GM18511 (cell line): ENCODE data around the gene HLF.

ENCODE experiments used
- ATAC-seq: cut with Tn5 transposase; IDR thresholded peaks from one replicate; pipeline ENCODE4 v1.9.1; 2021; ENCODE audit warnings: mild to moderate bottlenecking, moderate library complexity; ENCODE audit not compliant: unreplicated experiment

The HLF gene

DNA sequence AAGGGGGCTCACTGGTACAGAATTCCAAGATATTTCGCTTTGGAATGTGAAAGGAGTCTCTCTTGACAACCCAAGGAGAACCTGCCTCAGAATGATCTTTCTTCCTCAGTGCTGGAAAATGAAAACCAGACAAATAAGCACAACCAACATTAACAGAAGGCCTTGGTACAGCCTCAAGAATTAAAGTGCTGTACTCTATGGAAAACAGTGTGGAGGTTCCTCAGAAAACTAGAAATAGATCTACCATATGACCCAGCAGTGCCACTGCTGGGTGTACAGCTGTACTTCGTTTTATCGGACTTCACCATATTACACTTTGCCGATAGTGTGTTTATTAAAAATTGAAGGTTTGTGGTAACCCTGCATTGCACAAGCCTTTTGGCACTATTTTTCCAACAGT lies 25.2 kb downstream of the HLF start:
- ATAC-seq = no peak

DNA sequence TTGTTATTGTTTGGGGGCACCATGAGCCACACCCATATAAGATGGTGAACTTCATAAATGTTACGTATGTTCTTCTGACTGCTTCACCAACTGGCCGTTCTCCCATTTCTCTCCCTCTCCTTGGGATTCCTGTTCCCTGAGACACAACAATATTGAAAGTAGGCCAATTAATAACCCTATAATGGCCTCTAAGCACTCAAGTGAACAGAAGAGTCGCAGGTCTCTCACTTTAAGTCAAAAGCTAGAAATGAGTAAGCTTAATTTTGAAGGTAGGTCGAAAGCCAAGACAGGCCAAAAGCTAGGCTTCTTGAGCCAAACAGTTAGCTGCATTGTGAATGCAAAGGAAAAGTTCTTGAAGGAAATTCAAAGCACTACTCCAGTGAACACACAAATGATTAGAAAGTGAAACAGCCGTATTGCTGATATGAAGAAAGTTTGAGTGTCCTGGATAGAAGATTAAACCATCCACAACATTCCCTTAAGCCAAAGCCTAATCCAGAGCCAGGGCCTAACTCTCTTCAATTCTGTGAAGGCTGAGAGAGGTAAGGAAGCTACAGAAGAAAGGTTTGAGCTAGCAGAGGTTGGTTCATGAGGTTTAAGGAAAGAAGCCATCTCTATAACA lies 25.8 kb downstream of the HLF start:
- ATAC-seq = no peak

DNA sequence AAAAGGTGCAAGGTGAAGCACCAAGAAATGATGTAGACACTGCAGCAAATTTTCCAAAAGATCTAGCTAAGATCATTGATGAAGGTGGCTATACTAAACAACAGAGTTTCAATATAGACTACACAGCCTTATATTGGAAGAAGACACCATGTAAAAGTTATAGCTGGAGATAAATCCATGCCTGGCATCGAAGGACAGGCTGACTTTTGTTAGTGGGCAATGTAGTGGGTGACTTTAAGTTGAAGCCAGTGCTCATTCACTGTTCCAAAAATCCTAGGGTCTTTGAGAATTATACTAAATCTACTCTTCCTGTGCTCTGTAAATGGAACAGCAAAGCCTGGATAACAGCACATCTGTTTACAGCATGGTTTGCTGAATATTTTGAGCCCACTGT lies 26.4 kb downstream of the HLF start:
- ATAC-seq = no peak

DNA sequence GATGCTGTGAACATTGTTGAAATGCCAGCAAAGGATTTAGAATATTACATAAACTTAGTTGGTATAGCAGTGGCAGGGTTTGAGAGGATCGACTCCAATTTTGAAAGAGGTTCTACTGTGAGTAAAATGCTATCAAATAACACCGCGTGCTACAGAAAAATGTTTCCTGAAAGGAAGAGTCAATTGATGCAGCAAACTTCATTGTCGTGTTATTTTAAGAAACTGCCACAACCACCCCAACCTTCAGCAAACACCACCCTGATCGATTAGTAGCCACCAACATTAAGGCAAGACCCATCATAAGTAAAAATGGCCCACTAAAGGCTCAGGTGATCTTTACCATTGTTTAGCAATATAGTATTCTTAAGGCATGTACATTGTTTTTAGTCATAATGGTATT lies 27.3 kb downstream of the HLF start:
- ATAC-seq = no peak

DNA sequence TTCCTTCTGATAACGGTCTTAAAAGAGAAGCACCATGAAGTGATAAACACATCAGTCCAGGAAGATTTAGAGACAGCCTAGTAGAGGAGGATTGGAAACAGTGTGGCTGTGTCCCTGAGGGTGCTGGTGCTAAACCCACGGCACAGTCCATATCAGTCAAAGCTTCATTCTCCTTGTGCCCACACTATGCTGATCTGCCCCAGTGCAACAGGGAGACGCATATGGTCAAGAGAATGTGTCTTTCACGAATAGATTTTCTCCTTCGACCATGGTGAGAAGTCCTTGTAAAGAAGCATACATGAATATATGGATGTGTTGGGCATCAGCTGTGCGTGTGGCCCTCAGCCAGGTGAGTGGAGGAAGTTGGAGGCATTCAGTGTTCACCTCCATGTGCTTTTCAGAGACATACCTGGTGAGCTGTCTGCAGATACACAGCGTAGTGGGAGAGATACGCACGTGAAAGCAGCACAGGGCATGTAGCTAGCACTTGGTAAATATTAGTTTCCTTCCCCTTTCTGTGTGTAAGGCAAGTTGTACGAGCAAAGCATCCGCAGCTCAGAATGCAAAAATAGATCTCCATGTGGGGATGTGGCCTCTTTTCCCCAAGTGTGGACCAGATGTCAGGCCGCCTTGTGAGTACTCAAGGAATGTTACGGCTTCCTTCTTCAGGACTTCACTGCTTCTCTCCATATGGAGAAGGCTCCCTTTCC lies 29.4 kb downstream of the HLF start:
- ATAC-seq = no peak

DNA sequence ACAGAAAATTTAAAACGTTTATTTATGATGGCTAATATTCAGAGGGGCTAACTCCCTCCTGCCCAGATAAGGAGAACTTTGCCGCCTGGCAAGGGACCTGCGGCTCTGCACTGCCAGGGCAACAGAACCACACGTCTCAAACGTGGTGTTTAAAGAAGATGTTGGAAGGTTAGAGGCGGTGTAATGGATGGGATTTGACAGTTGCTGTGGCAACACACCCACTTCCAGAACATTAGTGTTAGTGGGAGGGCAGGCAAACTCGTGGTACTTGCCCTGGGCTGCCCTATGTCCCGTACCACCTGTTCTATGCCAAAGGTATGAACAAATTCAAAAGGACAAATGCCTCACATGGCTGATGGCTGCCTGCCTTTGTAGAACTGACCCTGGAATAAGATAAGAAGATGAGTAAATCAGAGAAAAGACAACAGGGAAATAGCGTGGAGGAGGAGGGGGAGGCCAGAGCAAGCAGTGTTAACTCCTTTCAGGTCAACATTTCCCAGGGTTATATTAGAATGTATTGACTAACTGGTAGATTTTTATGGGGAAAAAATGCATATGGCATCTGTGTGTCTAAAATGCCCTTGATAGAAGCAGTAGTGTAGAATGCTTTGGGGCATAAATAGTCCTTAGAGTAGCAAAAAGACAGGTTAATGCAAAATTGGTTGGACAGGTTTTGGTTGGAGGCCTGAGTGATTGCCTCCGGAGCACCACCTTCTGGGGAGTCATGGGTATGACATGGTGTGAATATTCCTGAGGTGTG lies 30.8 kb downstream of the HLF start:
- ATAC-seq = peak; percentile 86

DNA sequence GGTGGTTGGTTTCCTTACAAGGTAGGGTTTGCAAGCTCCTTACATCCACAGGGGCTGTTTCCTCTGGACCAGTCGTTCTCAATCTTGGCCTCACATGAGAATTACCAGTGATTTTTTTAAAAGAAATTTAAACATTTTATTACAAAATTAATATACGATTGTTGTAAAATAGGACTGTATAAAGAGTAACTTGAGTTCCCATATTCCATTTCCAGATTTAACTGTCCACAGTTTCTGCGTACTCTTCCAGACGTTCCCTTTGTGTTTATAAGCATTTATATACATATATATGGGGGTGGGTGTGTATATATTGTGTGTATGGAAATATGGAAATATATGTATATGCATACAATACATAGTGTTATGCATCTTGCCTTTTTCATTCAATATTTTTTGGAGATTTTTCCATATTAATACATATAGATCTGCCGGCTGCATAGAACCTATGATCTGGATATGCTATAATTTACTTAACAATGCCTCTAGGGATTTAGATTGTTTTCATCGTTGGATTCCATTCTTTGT lies 31.5 kb downstream of the HLF start:
- ATAC-seq = no peak

DNA sequence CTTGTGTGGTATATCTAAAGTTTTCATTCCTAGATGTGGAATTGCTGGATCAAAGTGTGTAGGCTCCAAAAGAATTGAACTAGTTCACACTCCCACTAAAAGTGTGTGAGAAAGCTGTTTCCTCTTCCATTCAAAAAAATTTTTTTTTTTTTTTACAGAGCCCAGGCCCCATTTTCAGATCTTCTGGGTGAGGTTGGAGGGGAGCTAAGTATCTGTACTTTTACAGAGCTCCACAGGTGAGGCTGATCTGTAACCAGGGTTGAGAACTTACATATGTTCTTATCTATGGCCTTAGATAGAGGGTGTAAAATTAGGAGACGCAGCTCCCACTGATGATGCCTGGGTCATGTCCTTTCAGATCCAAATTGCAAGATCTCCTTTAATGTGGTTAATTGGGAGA lies 31.9 kb downstream of the HLF start:
- ATAC-seq = no peak

DNA sequence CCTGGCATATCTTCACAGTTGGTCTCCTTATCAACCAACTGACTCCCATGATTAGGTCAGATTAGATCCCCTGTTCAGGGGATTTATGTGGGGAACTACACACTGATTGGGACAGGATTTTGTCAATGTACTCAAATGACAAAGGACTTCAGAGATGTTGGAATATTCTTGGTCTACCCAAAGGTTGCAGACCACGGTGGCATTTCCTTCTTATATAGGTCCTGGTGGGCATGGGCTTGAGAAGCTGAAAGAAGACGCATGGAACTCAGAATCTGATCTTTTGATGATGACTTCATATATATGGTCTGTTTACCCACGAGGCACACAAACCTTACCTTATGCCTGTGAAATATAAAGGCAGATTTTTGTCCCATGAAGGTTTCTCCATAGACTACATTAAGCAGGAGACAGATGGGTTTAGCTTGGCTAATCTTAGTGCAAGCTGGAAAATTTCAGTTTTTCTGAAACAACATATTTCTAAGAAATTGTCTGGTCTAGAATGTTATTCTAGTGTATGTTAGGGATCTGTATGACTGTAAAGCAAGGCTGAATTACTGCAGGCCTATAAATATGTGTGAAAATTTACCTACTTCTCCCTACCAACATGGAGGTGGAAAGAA lies 33.5 kb downstream of the HLF start:
- no peak for ATAC-seq

DNA sequence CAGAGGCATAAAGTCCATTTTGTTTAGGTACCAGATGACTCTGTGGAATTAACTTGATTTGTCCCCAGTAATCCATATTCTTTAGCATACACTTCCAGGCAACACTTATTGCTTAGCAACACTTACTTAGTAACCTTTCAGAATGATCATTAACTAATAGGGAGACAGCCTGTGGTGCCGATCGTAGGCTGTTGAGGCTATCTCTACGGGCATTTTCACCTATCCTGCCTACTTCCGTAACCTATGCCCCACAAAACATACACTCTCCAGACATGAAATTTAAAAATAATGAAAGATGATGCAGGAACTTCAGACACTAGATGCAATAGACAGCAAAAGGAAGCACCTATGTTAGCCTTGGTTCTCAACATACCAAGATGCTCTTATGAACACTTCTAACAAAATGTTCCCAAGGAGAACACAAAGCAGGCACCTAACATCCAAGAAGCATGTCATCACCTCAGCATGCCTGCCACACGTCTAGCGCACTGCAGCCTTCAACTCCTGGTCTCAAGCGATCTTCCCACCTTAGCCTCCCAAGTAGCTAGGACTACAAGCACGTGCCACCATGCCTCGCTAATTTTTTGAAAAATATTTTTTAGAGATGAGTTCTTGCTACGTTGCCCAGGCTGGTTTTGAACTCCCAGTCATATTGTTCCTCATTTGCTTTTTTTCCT lies 34.5 kb downstream of the HLF start:
- ATAC-seq = no peak

DNA sequence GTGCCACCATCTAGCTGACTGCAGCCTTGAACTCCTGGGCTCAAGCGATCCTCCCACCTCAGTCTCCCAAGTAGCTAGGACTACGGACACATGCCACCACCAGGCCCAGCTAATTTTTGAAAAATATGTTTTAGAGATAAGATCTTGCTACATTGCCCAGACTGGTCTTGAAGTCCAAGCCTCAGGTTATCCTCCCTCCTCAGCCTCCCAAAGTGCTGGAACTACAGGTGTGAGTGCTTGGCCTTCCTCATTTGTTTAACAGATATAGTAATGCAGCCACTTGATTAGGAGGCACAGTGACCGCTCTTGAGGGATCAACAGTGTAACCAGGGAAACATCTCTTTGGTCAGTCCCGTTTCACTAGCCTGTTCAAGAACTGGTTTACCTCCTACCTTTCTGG lies 35.1 kb downstream of the HLF start:
- ATAC-seq = no peak

DNA sequence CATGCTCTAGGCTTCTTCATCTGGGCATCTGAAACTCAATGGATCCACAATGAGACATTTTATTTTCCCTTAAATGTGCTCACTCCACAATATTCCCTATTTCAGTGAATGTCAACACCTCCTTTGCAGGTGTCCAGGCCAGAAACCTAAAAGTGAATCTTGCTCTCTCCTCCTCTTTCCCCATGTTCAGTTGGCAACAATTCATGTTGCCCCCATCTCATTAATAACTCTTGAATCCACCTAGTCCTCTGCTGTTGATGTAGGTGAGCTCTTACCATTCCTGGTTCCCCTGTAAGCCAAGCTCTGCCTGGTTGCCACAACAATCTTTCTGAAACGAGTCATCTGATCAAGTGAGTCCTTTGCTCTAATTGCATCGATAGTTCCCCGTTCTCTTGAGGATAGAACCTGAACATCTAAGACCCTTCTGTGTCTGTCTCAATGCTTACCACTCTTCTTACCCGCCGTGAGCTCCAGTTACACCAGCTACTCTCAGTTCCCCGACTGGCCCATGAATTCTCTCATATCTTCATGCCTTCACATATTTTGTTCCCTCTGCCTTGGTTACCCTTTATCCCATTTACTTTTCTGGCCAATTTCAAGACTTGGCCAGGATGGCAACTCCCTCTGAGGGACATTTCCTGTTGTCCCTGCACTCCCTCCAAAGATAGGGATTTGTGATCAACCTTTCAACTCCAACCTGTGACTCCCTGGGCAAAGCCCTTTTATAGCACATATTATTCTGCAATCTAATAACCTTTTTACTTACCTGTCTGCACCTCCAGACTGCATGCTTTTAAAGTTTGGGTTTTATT lies 35.9 kb downstream of the HLF start:
- ATAC-seq = no peak

DNA sequence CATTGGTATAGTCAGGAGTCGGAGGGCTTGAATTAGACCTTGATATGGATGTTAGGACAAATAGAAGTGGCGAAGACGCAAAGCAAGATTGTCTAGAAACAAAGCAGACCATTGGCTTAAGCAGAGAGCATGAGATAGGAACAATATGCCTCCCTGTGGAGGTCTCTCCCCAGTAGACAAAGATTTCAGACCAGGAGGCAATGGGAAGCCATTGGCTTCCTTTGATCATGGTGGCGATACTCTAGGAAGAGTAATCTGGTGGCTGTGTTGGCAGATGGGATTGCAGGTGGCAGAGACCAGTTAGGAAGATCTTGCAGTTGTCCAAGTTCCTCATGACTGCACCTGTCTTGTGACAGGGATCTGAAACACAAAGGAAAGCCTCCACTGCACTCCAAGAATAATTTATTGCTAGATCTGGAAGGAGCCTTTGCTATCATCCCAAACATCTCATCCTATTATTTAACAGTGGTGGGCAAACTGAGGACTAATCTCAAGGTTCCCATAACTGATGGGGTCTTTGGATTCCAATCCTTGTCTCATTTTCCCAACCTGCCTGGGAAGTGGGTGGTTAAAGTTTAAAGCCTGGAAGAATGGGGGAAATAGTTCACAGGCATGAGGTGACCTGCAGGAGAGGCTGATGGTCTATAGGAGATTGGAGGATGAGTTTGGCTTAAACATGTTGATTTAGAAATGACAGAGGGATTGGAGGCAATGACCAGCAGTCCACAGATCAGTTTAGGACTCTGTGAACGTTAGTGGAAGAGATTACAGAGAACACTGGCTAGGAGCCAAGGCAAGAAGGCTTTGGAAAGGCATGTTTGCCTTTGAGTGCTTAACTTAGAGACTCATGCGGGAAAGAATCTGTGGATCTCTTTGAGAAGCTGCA lies 37.0 kb downstream of the HLF start:
- no peak for ATAC-seq

DNA sequence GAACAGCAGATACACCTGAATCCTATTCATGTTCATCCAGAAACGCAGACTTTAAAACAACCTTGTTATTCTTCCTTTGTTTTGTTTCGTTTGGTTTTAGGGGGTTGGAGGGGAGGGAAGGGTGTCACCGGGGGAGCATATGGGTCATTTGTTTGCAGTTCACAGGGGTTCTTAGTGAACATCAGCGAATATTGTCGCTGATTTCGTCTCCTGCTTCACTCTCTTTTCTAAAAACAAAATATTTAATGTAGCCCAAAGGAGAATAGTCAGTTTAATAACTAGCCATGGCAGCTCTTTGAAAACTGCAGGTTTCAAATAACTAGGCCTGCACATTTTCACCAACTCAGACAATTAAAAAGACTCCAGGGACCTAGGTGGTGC lies 37.6 kb downstream of the HLF start:
- no peak for ATAC-seq

DNA sequence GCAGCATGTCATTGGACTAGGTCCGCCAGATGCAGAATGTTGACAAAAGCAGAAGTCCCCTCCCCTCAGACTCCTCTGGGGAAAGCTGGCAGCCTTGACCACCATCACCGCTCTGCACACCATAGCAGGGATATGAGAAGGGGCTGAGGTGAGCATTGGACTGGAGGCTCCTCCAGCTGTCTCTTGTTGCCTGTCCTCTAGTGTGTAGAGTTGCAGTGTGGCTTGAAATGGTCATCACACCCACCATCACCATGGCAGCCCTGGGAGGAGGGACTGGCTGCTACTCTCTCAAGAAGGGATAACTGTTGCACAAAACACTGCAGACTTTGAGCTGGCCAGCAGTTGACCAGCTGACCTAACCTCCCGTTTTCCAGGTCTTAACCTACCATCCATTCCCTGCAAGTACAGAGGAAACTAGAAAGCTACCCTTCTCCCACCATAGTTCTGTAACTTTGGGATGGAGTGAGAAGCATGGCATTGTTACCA lies 38.3 kb downstream of the HLF start:
- no peak for ATAC-seq

DNA sequence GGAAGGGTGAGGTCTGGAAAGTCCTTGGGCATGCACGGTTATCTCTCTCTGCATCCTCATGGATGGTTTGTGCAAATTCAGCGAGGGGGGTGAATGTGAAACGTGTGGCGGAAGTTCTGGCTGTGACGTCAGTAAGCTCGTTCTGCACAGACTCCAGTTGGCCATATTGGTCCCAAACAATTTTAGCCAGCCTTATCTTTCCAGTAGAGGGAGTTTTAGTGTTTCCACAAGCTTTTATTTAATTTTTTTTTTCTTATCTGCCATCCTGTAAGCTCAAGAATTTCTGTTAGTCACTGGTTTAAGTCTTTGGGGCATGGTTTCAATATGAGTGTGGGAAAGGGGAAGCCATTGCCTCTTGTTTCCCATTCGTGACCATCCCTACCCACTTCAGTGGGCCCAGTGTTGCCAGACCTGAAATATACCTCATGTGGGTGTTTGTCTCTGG lies 39.0 kb downstream of the HLF start:
- ATAC-seq = peak; percentile 67

DNA sequence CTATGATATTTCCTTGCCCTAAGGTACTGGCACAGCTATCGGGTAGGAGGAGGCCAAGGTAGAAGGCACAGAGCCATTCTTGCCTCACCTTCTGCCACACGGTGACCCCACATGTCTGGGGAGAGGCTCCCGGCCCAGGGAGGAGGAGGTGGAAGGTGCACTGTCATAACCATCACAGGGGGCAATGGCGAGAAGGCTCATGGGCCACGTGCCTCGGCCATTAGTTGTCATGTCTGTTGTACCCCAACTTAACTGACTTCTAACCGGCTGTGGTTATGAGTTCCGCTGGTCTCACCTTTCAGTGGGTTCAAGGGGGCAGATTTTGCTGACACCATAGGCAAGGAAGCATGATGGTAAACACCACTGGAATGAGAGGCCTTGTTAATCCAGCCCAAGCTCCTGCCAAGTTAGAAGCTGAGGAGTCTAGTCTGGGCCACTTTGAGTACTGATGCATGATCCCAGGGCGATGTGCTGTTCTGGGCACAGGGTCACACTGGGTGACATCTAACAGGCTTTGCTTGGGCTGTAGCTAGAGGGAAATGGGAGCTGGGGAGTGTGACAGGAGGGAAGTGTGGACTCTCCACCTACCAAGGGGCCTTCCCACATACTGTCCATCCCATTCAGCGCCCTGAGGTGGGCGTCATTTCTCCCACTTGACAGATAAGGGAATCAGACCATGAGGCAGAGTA lies 39.6 kb downstream of the HLF start:
- ATAC-seq = no peak

DNA sequence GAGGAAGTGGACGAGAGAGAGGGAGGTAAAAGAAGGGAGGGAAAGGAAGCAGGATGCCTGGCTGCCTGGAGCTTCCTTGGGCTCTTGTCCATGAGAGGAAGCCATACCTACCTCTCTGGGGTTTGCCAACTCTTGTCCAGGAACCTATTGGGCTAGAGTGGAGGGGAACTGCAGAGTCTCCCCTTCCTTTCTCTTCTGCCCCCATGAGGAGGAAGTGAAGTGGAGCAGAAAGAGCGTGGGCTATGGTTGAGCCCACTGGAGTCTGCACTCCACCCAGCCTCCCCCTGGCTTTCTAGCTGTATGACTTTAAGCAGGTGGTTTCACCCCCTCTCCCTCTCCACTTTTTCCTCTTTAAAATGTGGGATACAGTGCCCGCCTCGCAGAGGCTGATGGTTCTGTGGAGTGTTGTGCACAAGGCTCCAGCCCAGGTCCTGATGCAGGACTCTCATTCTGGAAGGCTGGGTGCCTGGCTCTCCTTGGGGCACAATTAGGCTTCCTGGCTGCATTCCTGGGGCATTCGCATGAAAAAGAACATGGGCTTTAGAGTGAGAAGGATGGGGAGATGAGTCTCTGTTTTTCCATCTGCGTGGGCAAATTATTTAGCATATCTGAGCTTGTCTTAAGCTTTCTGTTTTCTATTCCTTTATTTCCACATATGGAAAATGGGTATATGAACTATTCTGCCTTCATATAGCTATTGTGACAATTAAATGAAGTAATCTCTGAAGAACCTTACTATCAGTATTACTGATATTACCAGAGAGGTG lies 40.7 kb downstream of the HLF start:
- no peak for ATAC-seq
